LNCaP clone FGC (cell line): ENCODE data around the gene LMOD1.
A peak's percentile ranks its signal among the peaks of the same experiment; 100 is the strongest.
"Not testable (repeated sequence)": the region's sequence is repeated elsewhere in the genome, so short reads cannot be mapped to it uniquely, and the experiment has no call there.

ENCODE experiments used
- DNase-seq: peaks from one replicate; pipeline ENCODE4 v3.0.0-alpha.2; 2011; ENCODE audit warnings: low read depth
- H3K4me3 ChIP-seq: 2 replicates; pipeline ENCODE4 v1.5.1; 2011; ENCODE audit warnings: mild to moderate bottlenecking, low read depth, low read length, control low read depth
- CTCF ChIP-seq: IDR thresholded peaks from 2 replicates; pipeline ENCODE4 v1.5.1; 2012; ENCODE audit warnings: mild to moderate bottlenecking; ENCODE audit not compliant: control insufficient read depth, insufficient read depth; ENCODE audit errors: extremely low read depth

LMOD1 gene

GRCh38 chr1:201941420-201942128 lies 4.8 kb downstream of the LMOD1 start:
- no peak overlapping the region for H3K4me3 ChIP-seq
- DNase-seq, result no peak
- TF ChIP-seq CTCF, result no peak

DNA sequence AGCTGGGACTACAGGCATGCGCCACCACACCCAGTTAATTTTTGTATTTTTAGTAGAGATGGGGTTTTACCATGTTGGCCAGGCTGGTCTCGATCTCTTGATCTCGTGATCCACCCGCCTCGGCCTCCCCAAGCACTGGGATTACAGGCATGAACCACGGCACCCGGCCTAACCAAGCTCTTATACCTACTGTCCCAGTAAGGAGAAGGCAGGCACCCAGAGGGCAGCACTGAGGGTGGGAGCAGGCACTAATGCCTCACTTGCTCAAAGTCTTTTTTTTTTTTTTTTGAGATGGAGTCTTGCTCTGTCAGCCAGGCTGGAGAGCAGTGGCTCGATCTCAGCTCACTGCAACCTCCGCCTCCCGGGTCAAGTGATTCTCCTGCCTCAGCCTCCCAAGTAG lies 6.0 kb downstream of the LMOD1 start:
- not testable (repeated sequence) for DNase-seq, H3K4me3 ChIP-seq

DNA sequence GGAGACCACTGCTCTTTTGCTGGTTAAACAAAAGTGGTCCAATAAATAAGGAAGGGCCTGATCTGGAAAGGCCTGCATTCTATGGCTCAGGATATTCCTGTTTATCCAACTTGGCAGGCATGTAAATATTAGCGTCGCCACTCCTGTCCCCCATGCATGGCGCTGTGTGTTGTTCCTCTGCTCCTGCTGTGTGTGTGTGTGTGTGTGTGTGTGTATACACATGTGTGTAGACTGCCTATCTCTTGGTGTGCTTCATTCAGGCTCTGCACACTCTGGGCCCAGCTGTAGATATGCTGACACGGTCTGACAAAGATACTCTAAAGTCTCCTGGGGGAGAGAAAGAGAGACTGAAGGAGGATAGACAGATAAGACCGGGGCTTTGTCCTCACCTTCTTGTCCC lies 6.8 kb downstream of the LMOD1 start:
- DNase-seq, result no peak
- TF ChIP-seq CTCF, result no peak
- no peak overlapping the region for H3K4me3 ChIP-seq

DNA sequence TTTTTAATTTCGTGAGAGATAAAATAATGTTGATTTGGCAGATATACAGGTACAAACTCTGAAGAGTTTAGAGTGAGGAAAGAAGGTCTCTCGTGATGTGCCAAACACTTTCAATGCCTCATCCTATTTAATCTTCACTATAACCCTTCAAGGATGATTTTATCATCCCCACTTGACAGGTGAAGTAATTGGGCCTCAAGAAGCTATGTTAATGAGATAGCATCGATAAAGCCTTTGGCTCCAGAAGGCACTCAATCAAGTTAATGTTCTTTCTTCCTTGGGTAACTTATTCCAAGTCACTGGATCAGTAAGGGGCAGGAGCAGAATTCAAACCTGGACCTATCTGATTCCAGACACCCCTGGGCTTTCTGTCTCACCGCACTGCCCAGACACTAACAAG lies 7.2 kb downstream of the LMOD1 start:
- H3K4me3 ChIP-seq, result no peak overlapping the region
- no peak for TF ChIP-seq CTCF

DNA sequence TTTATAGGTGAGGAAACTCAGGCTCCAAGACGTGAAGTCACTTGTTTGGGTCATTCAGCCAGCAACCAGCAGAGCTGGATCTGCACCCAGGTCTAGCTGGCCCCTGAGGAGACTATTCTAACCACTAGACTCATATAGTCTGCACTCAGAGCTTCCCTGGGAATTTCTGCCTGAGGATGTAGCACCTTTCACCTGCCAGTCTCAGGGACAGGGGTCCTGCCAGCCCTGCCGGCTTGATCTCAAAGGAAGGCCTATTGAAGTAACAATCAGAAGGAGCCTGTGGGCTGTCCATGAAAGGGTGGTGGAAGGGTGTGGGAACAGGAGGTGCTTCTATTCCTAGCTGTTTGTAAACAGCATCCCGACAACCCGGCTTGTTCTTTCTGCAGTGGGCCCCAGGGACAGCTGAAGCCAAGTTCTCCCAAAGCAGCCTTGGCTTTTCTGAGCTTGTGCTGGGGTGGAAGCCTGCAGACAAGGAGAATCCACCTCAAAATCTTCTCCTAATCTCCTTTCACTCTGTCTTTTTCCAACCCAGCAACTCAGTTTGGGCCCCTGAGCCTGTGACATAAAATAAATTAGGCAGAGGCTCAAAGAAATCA lies 7.8 kb downstream of the LMOD1 start:
- TF ChIP-seq CTCF, result no peak
- no peak for DNase-seq
- no peak overlapping the region for H3K4me3 ChIP-seq

More for the DNA sequence above, 7.2 kb downstream of the LMOD1 start:
- no peak for DNase-seq

DNA sequence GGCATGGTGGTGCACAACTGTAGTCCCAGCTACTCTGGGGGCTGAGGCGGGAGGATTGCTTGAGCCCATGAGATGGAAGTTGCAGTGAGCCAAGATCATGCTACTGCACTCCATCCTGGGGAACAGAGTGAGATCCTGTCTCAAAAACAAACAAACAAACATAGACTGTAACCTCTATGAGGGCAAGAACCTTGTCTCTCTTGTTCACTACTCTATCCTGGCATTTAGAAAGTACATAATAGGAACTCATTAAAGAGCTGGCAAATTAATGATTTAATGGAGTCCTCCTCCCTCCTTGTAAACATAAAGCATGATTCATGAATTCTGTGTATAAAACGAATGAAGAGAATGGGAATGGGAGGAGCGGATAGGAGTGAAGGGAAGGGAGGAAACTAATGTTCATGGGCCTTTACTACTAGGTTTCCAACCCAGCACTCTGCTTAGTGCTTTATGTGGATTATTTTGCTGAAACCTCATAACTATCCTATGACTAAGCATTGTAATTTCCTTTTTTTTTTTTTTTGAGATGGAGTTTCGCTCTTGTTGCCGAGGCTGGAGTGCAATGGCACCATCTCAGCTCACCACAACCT lies 8.6 kb downstream of the LMOD1 start:
- TF ChIP-seq CTCF, result no peak
- no peak overlapping the region for H3K4me3 ChIP-seq
- DNase-seq, result no peak

GRCh38 chr1:201933840-201934430 lies 12.4 kb downstream of the LMOD1 start:
- peak; percentile 1 for DNase-seq
- TF ChIP-seq CTCF, result no peak
- no peak overlapping the region for H3K4me3 ChIP-seq
